T follicular helper cell (primary cell): ENCODE results near the gene SCAMP4.

ENCODE experiments used
- DNase-seq: peaks from one replicate; pipeline ENCODE4 v3.0.0-alpha.2; 2020; ENCODE audit warnings: low read depth

Gene SCAMP4

GRCh38 chr19:1938071-1938470, 32.9 kb downstream of the SCAMP4 start:
- DNase-seq, result no peak

GRCh38 chr19:1941146-1942077, 36.2 kb downstream of the SCAMP4 start, which contains the start of gene CSNK1G2:
Gene CSNK1G2, plus strand, starts transcription at chr19:1941172. Its CDS starts 28,601 bp downstream, at chr19:1969773.
- DNase-seq, result peak; percentile 19

GRCh38 chr19:1942078-1942933, 37.1 kb downstream of the SCAMP4 start:
- peak; percentile 71 for DNase-seq

DNA sequence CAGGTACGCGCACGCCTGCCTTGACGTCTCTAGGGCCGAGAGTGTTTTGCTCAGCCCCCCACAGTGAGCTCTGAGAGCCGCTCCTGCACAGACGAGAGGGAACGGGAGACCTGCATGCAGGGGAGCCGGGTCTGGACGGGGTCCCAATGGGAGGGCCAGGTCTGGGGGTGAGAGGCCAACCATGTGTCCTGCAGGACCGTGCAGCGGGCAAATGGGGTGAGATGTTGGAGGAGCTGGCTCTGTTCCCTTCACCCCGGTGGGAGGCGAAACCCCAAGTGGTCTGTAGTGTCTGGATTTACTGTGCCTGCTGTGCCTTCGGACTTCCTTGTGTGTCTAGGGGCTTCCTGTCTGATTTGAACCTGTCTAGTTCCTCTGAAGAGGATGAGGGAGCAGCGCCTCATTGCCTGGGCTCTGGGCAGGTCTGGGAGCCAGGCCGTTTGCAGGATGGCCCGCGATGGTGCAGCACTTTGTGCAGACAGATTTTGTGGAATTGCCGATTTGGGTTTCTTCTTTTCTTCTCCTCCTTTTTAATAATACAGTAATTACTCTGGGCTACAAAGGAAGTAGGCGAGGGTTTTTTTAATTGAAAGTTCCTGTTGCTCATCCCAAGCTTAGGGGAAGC, 37.8 kb downstream of the SCAMP4 start:
- DNase-seq, result no peak

DNA sequence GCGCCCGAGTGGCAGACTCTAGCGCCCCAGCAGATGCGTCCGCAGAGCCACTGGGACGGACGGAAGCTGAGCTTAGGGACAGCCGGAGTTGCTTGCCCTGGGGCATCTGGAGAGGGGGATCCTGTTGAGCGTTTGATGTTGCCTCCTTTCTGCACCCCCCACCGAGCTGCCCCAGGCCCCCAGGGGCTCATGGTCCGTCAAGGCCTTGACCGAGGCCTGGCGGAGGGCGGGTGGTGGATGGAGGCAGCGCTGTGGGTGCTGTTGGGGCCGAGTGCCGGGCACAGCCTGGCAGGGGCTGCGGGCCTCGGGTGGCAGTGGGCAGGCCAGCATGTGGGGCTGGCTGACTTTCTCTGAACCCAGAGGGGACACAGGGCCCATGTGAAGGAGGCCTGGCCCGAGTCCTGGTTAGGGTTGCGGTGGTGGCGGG, 38.5 kb downstream of the SCAMP4 start:
- no peak for DNase-seq

DNA sequence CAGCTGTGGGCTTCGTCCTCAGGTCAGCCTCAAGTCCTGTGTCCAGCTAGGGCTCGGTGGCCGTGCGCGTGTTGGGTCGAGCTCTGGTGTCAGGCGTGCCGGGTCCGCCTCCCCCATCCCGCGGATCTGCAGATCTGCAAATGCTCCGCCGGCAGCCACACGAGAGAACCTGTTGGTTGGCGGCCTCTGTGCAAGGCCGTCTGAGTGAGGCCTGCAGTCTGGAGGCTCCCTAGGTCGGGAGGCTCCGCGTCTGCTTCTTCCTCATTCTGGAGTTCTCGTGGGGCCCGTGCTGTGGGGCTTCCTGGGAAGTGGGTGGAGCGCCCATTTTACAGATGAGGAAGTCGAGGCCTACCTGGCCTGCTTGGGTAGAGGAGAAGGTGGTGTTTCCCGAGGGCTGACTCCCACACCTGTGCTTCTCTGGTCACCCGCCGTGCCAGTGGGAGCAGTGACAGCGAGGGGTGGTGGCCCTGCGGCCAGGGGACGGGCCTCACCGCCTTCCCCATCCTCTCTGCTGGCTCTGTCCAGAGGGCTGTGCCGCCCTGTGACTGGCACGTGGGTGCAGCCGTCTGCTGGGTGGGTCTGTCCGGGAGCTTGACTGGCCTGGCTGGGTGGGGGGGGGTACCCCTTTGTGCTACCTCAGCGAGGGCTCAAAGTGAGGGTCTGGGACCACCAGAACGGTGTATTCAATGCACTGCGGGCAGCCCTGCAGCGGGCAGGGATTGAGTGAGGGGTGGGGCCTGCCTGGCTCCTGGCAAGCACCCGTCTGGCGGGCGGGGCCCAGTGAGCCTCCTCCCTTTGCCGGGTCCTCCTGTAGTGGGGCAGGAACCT, 39.1 kb downstream of the SCAMP4 start:
- DNase-seq, result no peak

DNA sequence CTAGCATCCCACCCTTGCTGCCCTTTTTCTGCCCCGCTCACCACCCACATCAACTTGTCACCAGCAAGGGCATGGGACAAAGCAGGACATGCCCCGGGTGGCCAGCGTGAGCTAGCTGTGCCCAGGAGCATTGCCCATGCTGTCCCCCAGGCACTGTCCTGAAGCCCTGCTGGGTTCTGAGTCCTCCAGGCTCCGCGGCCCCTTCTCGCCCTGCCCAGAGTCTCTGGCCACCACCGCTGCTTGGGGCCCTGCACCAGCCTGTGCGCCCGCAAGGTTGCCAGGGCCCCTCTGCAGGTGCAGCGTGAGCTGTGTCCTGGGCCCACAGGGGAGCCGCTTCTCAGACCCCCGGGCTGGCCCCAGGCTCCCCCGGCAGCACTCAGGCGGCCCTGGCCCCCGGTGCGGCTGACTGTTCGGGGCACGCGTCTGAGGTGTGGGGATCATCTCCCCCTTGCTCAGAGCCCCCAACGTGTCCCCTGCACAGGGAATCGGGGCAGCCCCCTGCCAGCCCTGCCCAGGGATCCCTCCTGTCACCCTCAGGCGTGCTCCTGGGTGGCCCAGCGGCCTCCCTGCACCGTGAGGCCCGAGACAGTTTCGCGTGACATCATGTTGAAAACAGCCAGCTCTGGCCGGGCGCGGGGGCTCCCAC, 39.8 kb downstream of the SCAMP4 start:
- DNase-seq, result no peak

DNA sequence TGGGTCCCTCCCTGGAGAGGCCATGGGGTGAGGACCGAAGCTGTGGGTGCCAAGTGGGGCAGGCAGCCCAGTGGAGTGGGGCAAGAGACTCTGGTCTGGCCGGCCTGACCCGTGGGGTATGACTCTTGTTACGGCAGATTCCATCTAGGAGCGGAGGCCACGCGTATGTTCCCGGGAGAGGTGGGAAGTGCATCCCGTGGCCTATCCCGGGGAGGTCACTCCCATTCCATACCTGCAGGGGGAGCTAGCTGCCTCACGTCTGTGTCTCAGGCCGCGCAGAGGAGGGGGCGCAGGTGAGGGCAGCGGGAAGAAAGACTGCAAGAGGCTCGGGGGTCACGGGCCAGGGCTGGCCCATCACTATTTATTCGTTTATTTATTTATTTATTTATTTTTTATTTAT, 40.7 kb downstream of the SCAMP4 start:
- DNase-seq, result peak; percentile 27

GRCh38 chr19:1947651-1948209, 42.5 kb downstream of the SCAMP4 start:
- no peak for DNase-seq

DNA sequence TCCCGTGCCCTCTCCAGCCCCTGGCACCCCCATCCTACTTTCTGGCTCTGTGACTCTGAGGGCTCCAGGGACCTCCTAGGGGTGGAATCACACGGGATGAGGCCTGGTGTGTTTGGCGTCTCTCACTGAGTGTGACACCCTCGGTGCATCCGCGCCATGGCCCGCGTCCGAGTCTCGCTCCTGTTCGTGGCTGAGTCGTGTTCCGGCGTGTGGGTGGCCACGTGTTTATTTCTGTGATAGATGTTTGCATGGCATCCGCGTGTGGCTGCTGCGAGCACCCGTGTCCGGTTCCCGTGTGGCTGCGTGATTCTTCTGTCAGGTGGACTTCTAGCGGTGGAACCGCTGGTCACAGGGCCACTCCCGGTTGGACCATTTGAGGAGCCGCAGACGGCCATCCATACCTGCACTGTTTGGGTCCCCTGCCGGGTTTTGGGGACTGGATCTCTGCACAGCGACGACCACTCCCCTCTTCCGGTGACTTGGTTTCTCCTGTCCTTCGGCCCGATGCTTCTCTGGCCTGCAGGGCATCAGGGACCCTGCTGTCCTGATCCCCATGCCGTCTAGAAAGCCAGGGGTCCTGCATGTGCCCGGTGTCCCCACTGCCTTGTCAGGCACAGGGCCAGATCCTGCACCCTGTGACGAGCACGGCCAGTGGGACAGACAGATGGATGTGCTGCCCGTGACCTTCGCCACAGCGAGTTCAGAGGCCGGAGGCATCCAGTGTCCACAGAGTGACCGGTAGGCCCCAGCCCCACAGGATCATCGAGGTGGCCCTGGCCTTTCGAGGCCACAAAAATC, 44.3 kb downstream of the SCAMP4 start:
- DNase-seq, result no peak

- DNase-seq, result no peak
Measured at GRCh38 chr19:1950640-1951039, 45.4 kb downstream of the SCAMP4 start.

DNA sequence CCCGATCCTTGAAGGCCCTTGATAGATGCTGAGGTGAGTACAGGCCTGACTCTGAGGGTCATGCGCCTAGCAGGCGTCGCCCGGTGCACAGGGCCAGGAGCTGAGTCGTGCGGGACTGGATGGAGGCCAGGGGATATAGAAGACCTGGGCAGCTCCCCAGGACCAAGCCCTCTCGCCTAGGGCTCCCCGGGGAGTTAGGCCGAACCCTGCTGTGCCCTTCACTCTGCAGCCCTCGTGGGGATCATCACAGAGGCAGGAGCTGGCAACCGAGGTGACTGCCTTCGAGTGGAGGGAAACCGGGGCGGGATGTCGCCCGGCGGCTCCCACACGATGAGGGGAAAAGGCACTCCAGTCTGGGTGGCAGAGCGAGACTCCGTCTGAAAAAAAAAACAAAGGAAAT, 47.4 kb downstream of the SCAMP4 start:
- no peak for DNase-seq

DNA sequence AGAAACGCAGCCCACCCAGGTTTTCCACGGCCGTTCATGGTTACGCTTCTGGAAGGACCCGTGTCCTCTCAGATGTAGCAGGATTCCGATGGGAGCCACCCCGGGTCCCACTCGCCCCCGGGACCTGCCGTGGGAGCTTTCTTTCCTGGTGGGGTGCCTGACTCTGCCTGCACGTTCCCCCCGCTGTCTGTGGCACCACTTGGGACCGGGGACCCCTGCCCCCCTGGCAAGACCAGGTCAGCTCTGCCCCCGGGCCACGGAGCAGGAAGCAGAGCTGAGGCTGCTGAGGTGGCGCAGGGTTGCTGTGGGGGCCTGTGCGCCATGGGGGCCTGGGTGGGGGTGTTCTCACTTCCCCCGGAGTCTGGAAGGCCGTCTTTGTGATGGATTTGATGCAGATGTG, 47.8 kb downstream of the SCAMP4 start:
- no peak for DNase-seq

- no peak for DNase-seq
Measured at GRCh38 chr19:1953441-1954094, 48.4 kb downstream of the SCAMP4 start.

GRCh38 chr19:1954532-1954933, 49.3 kb downstream of the SCAMP4 start:
- no peak for DNase-seq

DNA sequence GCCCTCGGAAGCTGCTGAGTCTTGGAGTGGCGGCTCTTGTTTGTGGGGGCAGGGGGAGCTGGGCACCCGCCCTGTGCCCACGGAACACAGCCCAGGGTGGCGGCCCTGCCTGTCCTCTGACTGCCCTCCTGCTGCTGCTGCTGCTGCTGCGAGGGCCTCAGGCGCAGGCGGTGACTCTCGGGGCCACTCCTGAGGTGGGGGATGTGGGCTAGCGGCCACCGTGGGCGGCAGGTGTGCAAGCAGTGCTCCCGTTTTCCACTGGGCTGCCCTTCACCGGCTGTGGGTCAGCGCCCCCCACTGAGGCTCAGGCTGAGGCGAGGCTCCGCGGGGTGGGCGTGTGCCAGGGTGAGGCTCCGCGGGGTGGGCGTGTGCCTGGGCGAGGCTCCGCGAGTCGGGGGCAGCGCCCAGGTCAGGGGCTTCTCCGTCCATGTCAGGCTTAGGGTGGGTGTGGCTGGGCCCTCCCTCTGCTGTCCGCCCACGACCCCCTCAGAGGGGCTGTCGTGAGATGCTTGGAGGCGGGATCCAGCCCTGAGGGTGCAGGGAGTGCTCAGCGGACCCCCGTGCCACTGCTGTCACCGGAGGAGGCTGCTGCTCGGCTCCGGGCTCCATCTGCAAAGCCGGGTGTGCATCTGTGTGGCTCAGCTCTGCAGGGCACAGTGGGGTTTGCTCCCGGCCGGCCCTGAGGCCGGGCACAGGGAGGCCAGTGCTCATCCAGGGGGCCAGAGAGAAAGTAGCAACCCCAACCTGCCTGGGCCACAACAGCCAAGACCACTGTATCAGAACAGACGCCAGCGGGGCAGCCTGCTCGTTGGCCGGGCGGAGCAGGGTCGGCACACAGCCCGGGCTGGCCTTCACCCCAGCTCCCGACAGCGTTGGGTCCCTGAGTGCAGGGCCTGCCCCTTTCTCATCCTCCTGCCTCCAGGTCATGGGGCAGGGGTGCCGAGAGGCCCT, 50.2 kb downstream of the SCAMP4 start:
- DNase-seq, result no peak

GRCh38 chr19:1956122-1956494, 50.9 kb downstream of the SCAMP4 start:
- DNase-seq, result no peak

DNA sequence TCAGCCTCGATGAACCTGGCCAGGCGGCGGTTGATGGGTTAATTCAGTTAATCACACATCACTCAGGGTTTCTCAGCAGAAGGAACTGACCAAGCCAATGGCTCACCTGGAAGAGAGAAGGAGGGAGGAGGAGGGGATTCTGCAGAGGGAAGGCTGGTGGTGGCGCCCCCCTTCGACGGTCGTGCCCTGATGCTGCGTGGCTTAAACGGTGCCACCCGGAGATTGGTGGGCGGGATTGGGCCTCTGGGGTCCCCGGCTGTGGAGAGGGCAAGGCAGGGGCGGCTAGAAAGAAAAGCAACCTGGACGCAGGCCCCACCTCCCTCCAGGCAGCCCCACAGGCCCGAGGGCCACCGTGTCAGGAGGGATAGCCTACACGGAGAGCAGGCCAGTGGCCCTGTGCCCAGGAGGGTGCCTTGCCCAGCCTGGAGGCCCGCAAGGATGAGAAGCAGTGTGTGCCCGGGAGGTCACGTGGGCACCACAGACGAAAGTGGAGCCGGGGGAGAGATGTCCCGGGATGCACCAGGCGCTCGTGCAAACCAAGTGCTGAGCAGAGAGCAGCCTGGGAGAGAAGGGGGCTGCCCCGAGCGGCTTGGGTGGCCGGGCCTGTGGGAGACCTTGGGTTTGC, 51.8 kb downstream of the SCAMP4 start:
- DNase-seq, result no peak
